ENCODE results near the gene TMEM117.
"Not testable (repeated sequence)": the region's sequence is repeated elsewhere in the genome, so short reads cannot be mapped to it uniquely, and the experiment has no call there.

The TMEM117 gene

DNA sequence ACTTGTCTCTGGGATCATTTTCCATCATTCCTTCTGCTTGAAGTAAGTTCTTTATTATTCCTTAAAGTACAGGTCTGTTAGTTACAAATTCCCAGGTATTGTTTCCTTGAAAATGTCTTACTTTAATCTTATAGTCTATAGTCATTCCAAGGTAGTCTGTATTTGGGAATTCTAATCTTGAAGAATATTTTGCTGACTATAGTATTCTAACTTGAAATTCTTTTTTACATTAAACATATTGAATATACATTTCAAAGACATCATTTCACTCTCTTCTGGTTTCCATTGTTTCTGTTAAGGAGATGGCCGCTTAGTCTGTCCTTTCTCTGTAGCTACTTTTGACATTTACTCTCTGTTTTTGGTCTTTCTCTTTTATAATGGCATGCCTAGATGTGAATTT is 399.8 kb downstream of the TMEM117 start:
- DNase-seq = no peak

DNA sequence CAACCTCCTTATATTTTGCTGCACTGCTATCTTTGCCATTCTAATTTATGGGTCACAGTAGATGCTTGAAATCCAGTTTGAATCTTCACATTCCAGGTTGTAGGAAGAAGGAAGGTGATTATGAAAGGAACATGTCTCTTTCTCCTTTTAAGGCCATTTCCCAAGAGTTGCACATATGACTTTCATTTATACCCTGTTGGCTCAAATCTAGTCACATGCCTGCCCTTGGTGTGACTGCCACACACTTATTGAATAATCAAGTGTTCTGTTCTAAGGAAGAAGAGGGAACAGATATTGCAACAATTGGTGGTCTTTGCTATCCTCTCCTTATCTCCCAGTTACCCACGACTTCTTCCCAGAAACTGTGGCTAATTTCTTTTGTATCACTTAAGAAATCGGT is 404.3 kb downstream of the TMEM117 start:
- DNase-seq = no peak

DNA sequence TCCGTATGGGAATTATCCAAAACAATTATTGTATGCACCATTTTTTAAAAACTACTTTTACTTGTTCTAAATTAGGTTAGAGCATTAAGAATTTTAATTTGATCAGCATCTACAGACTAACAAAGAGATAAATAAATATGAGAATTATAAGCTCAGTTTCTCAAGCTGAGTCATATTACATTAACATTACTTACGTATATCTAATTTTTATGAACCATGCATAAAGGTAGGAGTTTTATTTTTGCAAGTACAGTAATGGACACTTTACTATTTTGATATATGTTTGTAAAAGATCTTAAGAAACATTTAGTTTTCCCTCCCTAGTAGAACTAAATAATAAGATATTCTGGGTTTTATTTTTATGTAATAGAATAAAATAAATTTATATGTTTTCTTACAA is 410.1 kb downstream of the TMEM117 start:
- no peak for DNase-seq

DNA sequence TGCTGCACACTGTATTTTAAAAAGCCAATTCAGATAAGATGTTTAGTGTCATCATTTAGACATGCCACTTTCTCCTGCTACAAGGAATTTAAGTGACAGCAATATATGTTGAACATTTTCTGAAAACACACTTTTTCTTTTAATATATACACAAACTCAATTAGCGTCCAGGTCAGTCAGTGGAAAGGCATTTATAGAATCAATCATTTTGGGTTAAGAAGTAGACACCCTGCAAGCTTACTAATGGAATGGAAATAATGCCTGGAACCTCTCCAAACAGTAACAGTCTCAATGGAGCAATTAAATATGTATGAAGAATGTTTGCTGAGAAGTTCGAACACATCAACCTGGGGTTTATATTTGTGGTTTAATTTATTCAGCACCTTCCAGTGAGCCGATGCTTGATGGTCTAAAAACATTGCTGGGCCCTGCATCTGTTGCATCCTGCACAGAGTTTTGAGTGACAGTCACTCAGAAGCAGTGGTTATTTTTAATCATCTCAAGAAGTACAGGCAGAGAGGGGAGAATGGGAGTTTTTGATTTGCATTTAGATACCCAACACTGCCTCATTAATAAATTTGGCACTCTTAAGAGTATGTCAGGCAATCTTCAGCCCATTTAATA is 410.7 kb downstream of the TMEM117 start:
- DNase-seq = no peak

DNA sequence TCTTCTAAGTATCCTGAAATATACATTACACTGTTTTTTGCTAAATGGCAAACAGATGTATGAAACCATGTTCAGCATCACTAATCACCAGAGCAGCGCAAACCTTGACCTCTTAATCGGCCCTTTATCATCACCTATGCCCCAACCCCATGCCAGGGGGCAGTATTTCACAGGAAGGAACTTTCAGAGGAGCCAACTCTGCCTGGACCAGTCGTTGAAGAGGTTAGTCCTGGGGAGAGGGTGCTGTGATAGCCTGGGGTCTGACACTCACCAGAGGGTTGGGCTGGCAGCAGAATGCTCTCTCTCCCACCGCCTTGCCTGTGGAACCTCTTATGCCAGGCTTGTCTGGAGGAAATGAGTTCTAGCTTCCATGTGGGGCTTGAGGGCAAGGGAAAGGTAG is 411.7 kb downstream of the TMEM117 start:
- DNase-seq = no peak

DNA sequence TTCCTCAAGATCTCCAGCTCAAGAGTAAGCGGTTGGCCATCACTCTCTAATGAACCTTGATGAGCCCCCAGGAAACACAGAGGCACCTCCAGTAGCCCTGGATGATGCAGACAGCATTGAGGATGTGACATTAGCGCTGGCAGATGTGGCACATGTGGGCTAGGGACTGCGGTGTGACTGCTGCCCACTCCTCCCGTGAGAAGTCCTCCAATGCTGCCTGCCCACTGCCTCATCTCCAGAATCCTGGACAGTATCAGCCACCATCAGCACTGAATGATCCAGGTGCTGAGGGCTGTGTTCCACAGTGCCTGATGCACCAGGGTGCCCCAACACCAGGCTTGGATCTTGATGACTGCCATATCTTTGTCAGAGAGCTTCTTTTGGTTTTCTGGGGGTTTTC is 412.6 kb downstream of the TMEM117 start:
- no peak for DNase-seq

DNA sequence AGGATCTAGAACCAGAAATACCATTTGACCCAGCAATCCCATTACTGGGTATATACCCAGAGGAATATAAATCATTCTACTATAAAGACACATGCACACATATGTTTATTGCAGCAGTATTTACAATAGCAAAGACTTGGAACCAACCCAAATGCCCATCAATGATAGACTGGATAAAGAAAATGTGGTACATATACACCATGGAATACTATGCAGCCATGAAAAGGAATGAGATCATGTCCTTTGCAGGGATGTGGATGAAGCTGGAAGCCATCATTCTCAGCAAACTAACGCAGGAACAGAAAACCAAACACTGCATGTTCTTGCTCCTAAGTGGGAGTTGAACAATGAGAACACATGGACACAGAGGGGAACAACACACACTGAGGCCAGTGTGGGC is 414.6 kb downstream of the TMEM117 start:
- DNase-seq = not testable (repeated sequence)

DNA sequence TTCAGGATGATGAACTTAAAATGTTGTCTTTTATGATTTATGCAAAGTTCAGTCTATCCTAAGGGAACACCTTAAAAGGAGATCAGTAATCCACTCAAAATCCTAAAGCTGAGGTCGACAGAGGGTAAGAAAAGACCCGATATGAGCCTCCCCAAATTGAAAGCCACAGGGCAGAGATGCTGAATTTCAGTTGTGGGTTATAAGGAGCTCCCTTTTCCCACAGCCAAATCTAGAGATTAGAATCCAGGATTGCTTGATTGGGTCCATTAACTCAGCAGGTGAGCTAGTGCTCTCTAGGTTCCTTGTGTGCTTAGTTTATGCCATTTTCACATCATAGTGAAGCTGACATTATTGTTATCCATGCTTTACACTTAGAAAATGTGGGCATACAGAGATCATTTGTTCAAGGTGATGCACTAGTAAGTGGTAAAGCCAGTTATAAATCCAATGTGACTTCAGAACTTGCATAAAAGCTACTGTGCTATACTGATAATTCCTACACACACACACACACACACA is 417.5 kb downstream of the TMEM117 start:
- no peak for DNase-seq

DNA sequence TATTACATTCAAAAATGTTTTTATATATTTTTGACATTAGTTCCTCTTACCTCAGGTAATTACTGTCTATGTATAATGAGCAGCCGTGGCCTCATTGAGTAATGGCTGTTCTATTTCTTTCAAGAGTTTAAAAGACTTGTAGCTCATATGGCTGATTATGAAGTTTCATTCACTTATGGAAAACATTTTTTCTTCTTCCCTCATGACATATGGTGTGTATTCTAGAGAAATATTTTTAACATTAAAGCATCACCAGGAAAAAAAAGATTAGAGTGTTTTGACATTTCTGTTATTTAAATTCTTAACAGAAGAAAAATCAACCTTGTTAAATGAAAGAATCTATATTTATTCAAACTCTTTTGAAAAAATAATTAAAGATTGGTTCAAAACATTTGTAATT is 422.4 kb downstream of the TMEM117 start:
- no peak for DNase-seq

DNA sequence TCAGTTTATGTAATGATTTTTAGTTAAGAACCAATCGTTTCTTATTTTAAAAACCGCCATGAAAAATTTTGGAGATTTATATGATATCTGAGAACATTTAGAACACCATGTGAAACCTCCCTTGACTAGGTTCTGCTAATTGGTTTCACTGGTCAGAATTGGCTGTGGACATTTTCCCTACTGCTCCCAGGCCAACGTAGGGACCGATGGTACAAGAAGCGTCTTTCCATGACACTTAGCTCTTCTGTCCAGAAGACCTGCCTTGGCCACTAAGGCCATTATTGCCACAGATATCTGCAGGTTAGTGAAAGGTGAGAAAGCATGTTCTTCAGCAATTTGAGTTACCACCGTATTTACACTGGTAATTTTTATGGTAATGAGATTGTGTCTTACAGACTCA is 424.0 kb downstream of the TMEM117 start:
- no peak for DNase-seq

DNA sequence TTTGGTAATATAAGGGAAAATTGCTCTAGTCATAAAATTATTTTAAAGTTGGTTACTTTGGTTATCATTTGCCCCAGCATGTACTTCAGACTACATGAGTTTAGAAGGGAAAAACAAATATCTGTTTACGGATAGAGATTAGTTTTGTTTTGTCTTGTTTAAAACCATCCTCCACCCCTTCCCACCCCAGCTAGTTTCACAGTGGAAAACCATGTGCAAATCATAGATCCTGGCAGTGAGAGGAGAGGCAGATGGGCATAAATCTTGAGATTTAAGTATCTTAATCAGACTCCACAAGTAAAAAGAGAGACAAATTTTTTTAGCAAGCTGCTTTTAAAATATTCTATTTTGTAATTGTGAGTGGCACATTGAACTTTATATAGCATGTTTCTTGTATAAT is 424.7 kb downstream of the TMEM117 start:
- no peak for DNase-seq

DNA sequence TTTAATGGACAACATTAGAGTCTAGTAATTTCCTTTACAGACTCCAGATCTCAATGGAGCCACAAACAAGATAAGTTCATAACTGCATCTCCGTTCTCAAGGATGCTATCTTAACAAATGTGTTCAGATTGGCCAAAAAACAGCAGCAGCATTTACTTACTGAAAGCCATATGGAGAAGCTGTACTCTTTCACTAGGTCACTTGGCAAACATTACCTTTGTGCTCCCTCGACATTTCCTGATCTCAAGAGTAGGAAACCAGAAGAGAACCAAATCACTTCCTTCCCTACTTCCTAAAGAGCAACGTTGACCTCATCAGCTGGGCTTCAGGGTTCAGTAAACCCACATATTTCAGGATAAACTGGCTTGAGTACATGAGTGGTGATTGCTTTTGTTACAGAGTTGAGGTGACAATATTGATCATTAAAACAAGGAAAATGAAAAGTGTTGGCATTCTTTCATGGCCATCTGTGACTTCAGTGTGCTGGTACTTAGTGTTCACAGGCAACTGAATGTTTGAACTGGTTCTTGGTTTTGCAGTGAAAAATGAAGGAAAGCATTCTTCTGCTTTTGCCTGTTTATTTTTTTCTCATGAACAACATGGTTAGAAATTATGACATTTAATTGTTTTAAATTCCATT is 449.6 kb downstream of the TMEM117 start:
- DNase-seq = peak in 1 of 2 experiments; percentile 9

DNA sequence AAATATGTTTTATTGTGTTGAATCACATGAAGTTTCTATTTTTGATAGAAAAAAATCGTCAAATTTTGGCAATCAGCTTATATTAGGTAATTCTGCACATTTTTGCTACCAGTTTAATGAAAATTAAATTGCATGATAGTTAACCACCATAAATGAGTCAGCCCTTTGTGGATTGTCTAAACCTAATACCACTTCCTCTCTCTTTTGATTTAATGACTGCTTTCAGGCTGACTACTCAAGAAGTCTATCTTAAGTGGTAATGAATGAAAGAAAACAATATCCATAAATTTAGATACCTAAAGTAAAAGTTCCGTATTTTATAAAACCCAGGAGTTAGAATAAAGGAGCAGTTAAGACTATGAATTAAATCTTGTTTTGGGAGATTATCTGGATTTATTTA is 450.5 kb downstream of the TMEM117 start:
- peak; percentile 65 to 74 for DNase-seq

DNA sequence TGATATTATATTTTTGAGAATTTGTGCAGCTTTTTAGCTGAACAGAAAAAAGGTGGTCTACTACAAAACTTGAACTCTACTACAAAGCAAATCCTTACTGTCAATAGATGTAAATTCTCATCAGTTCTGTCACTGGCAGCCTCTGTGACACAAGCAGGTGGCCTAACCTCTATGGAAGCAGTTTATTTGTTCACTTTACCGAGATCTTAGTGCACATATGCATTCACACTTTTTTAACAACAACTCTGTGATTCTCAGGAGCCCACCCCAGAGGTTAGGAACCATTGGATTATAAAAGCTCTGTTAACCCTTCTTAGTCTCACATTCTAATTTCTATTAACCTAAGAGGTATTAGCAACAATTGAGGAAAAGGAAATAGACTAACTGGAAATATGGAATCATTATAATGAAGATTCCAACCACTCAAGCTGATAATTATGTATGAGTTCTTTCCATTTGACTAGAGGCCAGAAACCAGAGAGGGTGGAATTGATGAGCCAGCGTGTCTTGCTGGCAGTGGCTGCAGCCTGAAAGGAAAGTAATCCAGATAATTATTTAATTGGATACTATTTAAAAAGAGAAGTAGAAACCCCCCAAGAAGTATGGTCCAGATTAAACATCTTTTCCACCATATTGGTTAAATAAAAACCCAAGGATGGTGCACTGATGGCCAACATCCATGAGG is 451.1 kb downstream of the TMEM117 start:
- no peak for DNase-seq

DNA sequence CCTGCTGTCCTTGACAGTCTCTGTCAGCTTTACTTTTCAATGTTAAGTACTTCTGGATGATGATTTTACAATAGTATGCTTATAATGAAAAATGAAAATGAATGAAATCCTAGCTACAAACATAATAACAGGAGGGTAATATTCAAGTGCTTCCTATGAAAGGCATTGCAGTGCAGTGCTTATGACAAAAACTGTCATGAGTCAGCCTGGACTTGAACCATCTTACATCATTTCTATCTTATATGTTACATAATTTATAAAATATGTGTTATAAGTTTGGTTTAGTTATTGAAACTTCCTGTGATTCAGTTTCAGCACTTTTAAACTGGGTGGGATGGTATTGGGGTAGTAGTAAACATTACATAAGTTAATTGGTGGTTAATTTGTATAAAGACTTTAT is 451.7 kb downstream of the TMEM117 start:
- DNase-seq = no peak

DNA sequence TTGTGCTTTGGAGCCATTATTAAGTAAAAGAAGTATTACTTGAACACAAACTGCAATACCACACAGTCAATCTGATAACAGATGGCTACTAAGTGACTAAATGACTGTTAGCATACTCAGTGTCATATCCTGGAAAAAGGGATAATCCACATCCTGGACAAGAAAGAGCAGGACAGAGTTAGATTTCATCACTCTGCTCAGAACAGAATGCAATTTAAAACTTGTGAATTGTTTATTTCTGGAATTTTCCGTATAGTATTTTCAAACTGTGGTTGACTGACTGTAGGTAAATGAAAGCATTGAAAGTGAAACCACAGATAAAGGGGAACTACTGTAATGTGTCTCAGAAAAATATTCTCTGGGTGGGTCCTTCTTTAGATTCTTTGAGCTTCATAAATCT is 458.8 kb downstream of the TMEM117 start:
- DNase-seq = peak in 1 of 2 experiments; percentile 15

DNA sequence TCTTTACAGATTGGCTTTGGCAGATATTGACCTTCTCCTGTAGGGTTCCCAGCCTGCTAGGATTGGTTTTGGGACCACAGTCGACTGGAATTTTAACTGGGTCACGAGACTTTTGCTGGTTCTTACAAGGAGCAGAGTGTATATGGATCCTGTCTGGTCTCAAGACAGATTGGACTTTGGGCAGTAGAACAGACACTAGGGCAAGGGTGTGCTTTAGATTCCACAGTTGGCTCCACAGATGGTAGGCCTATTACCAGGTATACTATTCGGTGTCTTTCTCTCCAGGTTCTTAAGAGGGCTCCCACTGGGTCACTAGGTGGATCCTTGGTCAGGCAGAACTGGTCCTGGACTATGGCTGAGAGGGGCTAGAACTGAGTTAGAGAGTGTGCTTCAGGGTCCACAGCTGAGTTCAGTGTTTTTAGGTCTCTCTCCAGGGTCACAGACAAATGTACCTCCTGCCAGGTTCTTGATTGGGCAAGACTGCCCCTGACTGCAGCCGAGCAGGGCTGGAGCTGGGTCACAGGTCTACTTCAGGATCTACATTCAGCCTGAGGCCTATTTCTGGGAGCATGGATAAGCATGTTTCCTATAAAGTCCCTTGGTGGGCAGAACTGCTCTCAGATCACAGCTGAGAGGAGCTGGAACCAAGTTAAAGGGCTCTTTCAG is 460.2 kb downstream of the TMEM117 start:
- DNase-seq = no peak

DNA sequence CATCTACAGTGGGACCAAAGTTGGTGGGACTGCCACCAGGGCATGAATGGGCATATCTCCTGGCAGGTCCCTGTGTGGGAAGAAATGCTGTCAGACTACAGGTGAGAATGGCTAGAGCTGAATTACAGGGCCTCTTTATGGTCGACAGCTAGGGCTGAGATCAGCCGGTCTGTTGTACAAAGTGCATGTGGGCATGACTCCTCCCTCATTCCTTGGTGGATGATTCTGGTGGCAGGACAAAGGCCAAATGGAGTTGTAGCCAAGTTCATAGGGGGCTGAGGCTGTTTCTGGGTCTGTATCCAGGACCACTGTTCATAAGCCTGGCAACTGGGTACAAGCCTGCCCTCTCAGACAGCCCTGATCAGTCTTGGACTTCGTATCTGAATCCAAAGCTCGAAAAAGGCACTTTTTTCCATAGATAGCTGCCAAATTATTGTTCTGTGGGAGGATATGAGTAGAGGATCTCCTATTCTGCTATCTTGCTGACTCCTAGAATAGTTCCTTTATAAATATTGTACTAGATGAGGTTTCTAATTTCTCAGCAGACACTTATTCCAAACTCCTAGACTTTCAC is 460.8 kb downstream of the TMEM117 start:
- no peak for DNase-seq

DNA sequence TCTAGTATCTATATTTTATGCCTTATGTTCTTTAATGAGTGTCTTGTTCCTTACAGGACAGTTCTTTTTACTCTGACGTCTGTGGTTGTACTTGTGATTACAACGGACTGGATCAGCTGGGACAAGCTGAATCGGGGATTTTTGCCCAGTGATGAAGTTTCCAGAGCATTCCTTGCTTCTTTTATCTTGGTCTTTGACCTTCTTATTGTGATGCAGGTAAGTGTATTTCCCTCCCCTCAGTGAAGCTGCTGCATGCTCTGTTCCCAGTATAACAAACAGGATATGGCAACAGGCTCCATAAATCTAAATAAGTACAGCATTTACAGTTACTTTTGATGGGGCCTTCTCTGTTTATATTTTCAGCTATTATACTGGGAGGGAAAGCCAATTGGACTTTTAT is 463.6 kb downstream of the TMEM117 start:
- DNase-seq = no peak

DNA sequence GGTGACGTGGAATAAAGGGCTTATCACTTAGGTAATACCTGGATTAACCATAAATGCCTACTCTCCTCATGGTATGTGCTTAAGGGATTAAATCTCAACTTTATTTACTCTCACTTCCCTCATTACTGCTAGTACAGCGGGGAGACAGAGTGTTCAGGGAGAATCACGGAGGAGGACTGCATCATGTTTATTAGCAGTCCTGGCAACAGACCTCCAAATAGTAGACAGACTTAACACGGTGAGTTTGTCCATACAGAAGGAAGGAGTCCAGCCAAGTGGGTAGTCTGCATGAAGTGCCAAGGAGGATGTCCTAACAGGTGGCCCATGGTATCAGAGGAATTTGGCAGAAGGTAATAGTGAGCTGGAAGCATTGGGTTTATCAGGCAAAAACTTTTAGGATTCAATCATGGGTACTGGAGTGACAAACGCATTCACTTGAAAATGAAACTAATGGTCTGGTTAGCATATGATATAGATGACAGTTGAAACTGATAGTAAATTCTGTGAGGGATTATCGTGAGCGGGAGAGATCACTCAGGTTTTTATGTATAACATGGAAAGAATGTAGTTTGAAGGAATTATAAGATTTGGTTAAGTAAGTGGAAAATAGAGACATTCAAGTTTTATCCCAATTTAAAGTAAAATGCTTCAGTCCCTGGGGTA is 471.8 kb downstream of the TMEM117 start:
- DNase-seq = no peak

DNA sequence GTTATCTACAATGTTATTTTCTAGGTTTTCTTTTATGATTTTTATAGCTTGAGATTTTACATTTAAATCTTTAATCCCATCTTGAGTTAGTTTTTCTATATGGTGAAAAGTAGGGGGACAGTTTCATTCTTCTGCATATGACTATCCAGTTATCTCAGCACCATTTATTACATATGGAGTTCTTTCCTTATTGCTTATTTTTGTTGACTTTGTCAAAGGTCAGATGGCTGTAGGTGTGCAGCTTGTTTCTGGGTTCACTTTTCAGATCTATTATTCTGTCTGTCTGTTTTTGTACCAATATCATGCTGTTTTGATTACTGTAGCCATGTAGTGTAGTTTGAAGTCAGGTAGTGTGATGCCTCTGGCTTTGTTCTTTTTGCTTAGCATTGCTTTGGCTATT is 477.3 kb downstream of the TMEM117 start:
- DNase-seq = no peak

DNA sequence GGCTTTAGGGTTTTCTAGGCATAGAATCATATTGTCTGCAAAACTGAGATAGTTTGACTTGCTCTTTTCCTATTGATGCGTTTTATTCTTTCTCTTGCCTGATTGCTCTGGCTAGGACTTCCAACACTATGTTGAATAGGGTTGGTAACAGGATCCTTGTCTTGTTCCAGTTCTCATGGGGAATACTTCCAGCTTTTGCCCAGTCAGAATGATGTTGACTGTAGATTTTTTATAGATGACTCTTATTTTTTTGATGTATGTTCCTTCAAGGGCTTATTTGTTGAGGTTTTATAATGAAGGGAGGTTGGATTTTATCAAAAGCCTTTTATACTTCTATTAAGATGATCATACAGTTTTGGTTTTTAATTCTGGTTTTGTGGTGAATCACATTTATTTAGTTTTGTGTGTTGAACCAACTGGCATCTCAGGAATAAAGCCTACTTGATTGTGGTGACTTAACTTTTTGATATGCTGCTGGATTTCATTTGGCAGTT is 478.2 kb downstream of the TMEM117 start:
- DNase-seq = no peak

Measured in Kasumi-1 (cell line).